Activated B cell treated with CpG ODN at 0.5 μM for 24 hours (primary cell): Measurements from ENCODE around the gene XYLB. TPM values are rescaled to one million over a fixed set of nuclear protein-coding genes. Genes with fewer than 3 reads are reported as not detected.

Experiments used
- ATAC-seq: fragments of 200-7000 bp; cut with Tn5 transposase; one replicate; pipeline ENCODE4 v1.10.0; 2021; ENCODE audit warnings: low read depth, mild to moderate bottlenecking, moderate library complexity
- CTCF ChIA-PET: fragments of 350-600 bp; sonication (Branson Sonifier 250); formaldehyde crosslinking; loops from one replicate; lab custom pipeline; 2021; ENCODE audit warnings: antibody characterized with exemption; lab: Charles Lee
- POLR2A ChIA-PET: fragments of 350-600 bp; sonication (Branson Sonifier 250); formaldehyde crosslinking; loops from one replicate; lab custom pipeline; 2021; ENCODE audit warnings: antibody characterized with exemption; lab: Charles Lee
- DNase-seq: peaks from one replicate; pipeline ENCODE4 v3.0.0; 2022
- H3K27ac Mint-ChIP-seq: one replicate; pipeline ENCODE4 v1.8.0; 2020; ENCODE audit warnings: mixed read lengths
- H3K27me3 Mint-ChIP-seq: one replicate; pipeline ENCODE4 v1.8.0; 2021; ENCODE audit warnings: mixed read lengths
- H3K36me3 Mint-ChIP-seq: one replicate; pipeline ENCODE4 v1.8.0; 2021; ENCODE audit warnings: low read depth, mixed read lengths
- H3K4me1 Mint-ChIP-seq: one replicate; pipeline ENCODE4 v1.8.0; 2021; ENCODE audit warnings: mixed read lengths
- H3K4me3 Mint-ChIP-seq: one replicate; pipeline ENCODE4 v1.8.0; 2020; ENCODE audit warnings: mild to moderate bottlenecking, mixed read lengths
- H3K9me3 Mint-ChIP-seq: one replicate; pipeline ENCODE4 v1.8.0; 2020; ENCODE audit warnings: mixed read lengths
- CTCF ChIP-seq: fragments of 200-600 bp; IDR thresholded peaks from one replicate; pipeline ENCODE4 v1.8.0; 2022; ENCODE audit warnings: antibody characterized with exemption, mild to moderate bottlenecking
- intact Hi-C: fragments of 100-400 bp; cut with micrococcal nuclease; formaldehyde crosslinking; loops from one replicate; pipeline ENCODE4 v1.15.1; 2024
- total RNA-seq: library from RNA; stranded (reverse); gene quantifications from 2 replicates; pipeline ENCODE4 v1.2.3, GENCODE V29; 2022

Gene XYLB
- total RNA-seq, 1 donor from 2014 or later, result 1.8 TPM

GRCh38 chr3:38457111-38458003 lies 110.8 kb downstream of the XYLB start:
- H3K4me1 Mint-ChIP-seq, result peaks cover 14% of the 10 kb centered on the region
- CTCF ChIA-PET, result no interaction called here
- no peak for TF ChIP-seq CTCF
- H3K27ac Mint-ChIP-seq, result no peak overlapping the region
- no peaks in the 10 kb centered on the region for H3K9me3 Mint-ChIP-seq
- POLR2A ChIA-PET, result no interaction called here
- DNase-seq, result no peak
- H3K27me3 Mint-ChIP-seq, result peaks cover 10% of the 10 kb centered on the region
- H3K36me3 Mint-ChIP-seq, result peaks cover 2% of the 10 kb centered on the region
- no peak overlapping the region for H3K4me3 Mint-ChIP-seq
- no peak for ATAC-seq
- intact Hi-C loops, result no loop called here

GRCh38 chr3:38458796-38459498 lies 112.4 kb downstream of the XYLB start:
- H3K36me3 Mint-ChIP-seq, result peaks cover 2% of the 10 kb centered on the region
- ATAC-seq (no peak), DNase-seq (no peak)
- POLR2A ChIA-PET, result no interaction called here
- intact Hi-C loops, result no loop called here
- CTCF ChIA-PET, result no interaction called here
- no peak overlapping the region for H3K4me3 Mint-ChIP-seq
- H3K27me3 Mint-ChIP-seq, result peaks cover 5% of the 10 kb centered on the region
- peaks cover 6% of the 10 kb centered on the region for H3K4me1 Mint-ChIP-seq
- no peaks in the 10 kb centered on the region for H3K9me3 Mint-ChIP-seq
- no peak for TF ChIP-seq CTCF
- no peak overlapping the region for H3K27ac Mint-ChIP-seq

- peaks cover 3% of the 10 kb centered on the region for H3K4me1 Mint-ChIP-seq
- no peak for TF ChIP-seq CTCF
- CTCF ChIA-PET, result no interaction called here
- POLR2A ChIA-PET, result no interaction called here
- ATAC-seq (no peak), DNase-seq (no peak)
- H3K9me3 Mint-ChIP-seq, result no peaks in the 10 kb centered on the region
- peaks cover 3% of the 10 kb centered on the region for H3K27me3 Mint-ChIP-seq
- no peak overlapping the region for H3K4me3 Mint-ChIP-seq
- intact Hi-C loops, result no loop called here
- no peak overlapping the region for H3K27ac Mint-ChIP-seq
- peaks cover under 1% of the 10 kb centered on the region for H3K36me3 Mint-ChIP-seq
Observed at GRCh38 chr3:38459499-38460048, 113.0 kb downstream of the XYLB start.

- no peak for ATAC-seq
- H3K9me3 Mint-ChIP-seq, result peaks cover 3% of the 10 kb centered on the region
- no peaks in the 10 kb centered on the region for H3K4me1 Mint-ChIP-seq
- CTCF ChIA-PET, result no interaction called here
- TF ChIP-seq CTCF, result no peak
- H3K4me3 Mint-ChIP-seq, result no peak overlapping the region
- H3K27ac Mint-ChIP-seq, result no peak overlapping the region
- no peaks in the 10 kb centered on the region for H3K36me3 Mint-ChIP-seq
- peaks cover 2% of the 10 kb centered on the region for H3K27me3 Mint-ChIP-seq
- intact Hi-C loops, result no loop called here
- DNase-seq, result no peak
- POLR2A ChIA-PET, result no interaction called here
Observed at GRCh38 chr3:38460377-38461270, 114.0 kb downstream of the XYLB start.

Other genes starting within 250 kb of the XYLB start
- gene ACAA1, start 209.7 kb upstream of the XYLB start, total RNA-seq, result 78.1 and 79.6 TPM in 2 replicates
- 60.1 and 62.7 TPM in 2 replicates for gene MYD88, start 208.1 kb upstream of the XYLB start, total RNA-seq
- 34.8 and 40.2 TPM in 2 replicates for gene OXSR1, start 181.2 kb upstream of the XYLB start, total RNA-seq
- gene SLC22A13, start 81.0 kb upstream of the XYLB start, total RNA-seq, result 0.20 and 0.51 TPM in 2 replicates
- gene SLC22A14, start 64.5 kb upstream of the XYLB start, total RNA-seq, result 0.16 TPM in 1 of 2 replicates, not detected in the other
- 1.4 TPM in 2 replicates for gene ACVR2B, start 107.1 kb downstream of the XYLB start, total RNA-seq
- gene EXOG, start 149.6 kb downstream of the XYLB start, total RNA-seq, result 26.8 and 32.3 TPM in 2 replicates